ENCODE data around the gene C1orf232. TPM values are rescaled to one million over a fixed set of nuclear protein-coding genes. Genes with fewer than 3 reads are reported as not detected.

C1orf232 gene
- total and polyA plus RNA-seq, 2 donors (not counting 1 experiment from before 2014, with no cell fraction given) = not detected

GRCh38 chr1:26122988-26123973 lies 45.5 kb downstream of the C1orf232 start:
- DNase-seq (no peak), ATAC-seq (ENCODE audit: low read depth) (no peak)
- Histone ChIP-seq H3K4me1 (ENCODE audit: control insufficient read depth in 2 of 2, insufficient read depth in 2 of 2, low read length in 2 of 2) (peaks cover 25 to 28% of the 10 kb centered on the region in 2 donors), H3K27me3 (replicated peaks in 1 of 4; ENCODE audit: control extremely low read depth in 1 of 4, control insufficient read depth in 3 of 4, insufficient read depth in 4 of 4, low read length in 3 of 4) (peaks cover 0 to 3% (median 1%) of the 10 kb centered on the region in 4 experiments), H3K9me3 (ENCODE audit: control extremely low read depth in 1 of 3, control insufficient read depth in 2 of 3, insufficient read depth in 1 of 3, low read length in 2 of 3) (no peaks in the 10 kb centered on the region), H3K4me3 (ENCODE audit: control extremely low read depth in 1 of 5, extremely low read depth in 1 of 5, insufficient read depth in 1 of 5, low read depth in 2 of 5, low read length in 4 of 5) (no peak overlapping the region), H3K27ac (ENCODE audit: low read length in 2 of 2) (no peak overlapping the region), H3K36me3 (replicated peaks in 1 of 2; ENCODE audit: control extremely low read depth in 1 of 2, control insufficient read depth in 1 of 2, extremely low read depth in 1 of 2, insufficient read depth in 2 of 2, low read length in 1 of 2) (peaks cover 0 to 20% of the 10 kb centered on the region in 2 experiments), H3K9ac (ENCODE audit: low read length) (no peak overlapping the region), H3K4me2 (replicated peaks; ENCODE audit: low read depth, low read length, poor library complexity, severe bottlenecking) (no peak overlapping the region), H3K79me2 (ENCODE audit: control insufficient read depth, insufficient read depth, low read length) (peaks cover 6% of the 10 kb centered on the region), H2AFZ (ENCODE audit: insufficient read depth, low read depth, low read length, poor library complexity, severe bottlenecking) (no peak overlapping the region), H4K20me1 (ENCODE audit: control insufficient read depth, insufficient read depth, low read length, poor library complexity, severe bottlenecking) (no peaks in the 10 kb centered on the region)
- Mint-ChIP-seq H3K9me3 (ENCODE audit: insufficient read depth) (no peaks in the 10 kb centered on the region), H3K27ac (no peak overlapping the region), H3K4me1 (peaks cover 30% of the 10 kb centered on the region), H3K27me3 (peaks cover 4% of the 10 kb centered on the region), H3K4me3 (no peak overlapping the region)
- no CpG with 5 or more reads among the region's 7 CpGs for WGBS (ENCODE audit: insufficient coverage)
- intact Hi-C loops (cut with micrococcal nuclease) = no loop called here
- ChIA-PET POLR2A (interaction anchor here (0.6 to 0.7 kb wide), 2 partner anchors 9 to 1808 kb away, joined by 3 to 6 read pairs; no protein-coding TSS in a partner anchor), CTCF (interaction anchor here (0.5 to 3.8 kb wide), 3 partner anchors 10 to 21 kb away, joined by 3 to 21 read pairs (median 6); no protein-coding TSS in a partner anchor)
- TF ChIP-seq CTCF (IDR thresholded peaks at IDR 0.05) (no peak), EZH2 (IDR thresholded peaks at IDR 0.05; ENCODE audit: borderline replicate concordance, insufficient read depth, low read depth, low read length, poor library complexity, severe bottlenecking) (no peak)

Data from B cell (primary cell).